ENCODE measurements around the gene LSMEM2.
"Not testable (repeated sequence)": the region's sequence is repeated elsewhere in the genome, so short reads cannot be mapped to it uniquely, and the experiment has no call there.

Gene LSMEM2

DNA sequence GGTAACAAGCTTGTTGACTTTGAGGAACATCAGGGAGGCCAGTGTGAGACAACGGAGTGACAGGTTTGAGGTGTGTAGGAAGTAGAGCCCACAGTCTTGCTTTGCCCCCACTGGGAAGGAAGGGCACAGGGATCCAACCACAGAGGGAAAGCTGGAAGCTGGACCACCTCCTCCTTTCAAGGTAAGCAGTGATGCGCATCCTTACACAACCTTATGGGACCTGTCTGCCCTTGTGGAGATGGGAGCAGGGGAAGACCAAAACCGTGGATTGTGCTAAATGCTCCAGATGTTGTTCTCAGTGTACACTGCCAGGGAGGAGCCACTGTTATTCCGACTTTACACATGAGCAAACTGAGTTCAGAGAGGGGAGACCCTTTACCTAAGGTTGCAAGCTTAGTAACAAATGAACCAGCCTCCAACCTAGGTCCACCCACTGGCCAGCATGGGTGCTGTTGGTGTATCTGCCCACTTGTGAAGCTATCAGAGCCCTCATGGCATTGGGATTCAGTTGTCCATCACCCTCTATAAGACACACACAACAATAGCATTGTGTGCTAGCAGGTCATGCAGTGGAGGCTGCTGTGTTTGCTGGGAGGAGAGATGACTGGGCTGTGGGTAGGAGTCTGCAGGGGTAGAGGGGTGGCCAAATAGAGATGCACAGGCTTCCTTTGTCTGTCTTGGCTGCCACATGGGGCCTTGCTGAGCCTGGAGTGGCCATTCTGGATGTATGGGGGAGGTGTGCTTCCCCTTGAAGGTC is 586 bp upstream of the LSMEM2 start:
- no peak overlapping the region for H3K4me3 ChIP-seq (replicated peaks; ENCODE audit: low read depth, low read length)
- TF ChIP-seq, protein P1, sequence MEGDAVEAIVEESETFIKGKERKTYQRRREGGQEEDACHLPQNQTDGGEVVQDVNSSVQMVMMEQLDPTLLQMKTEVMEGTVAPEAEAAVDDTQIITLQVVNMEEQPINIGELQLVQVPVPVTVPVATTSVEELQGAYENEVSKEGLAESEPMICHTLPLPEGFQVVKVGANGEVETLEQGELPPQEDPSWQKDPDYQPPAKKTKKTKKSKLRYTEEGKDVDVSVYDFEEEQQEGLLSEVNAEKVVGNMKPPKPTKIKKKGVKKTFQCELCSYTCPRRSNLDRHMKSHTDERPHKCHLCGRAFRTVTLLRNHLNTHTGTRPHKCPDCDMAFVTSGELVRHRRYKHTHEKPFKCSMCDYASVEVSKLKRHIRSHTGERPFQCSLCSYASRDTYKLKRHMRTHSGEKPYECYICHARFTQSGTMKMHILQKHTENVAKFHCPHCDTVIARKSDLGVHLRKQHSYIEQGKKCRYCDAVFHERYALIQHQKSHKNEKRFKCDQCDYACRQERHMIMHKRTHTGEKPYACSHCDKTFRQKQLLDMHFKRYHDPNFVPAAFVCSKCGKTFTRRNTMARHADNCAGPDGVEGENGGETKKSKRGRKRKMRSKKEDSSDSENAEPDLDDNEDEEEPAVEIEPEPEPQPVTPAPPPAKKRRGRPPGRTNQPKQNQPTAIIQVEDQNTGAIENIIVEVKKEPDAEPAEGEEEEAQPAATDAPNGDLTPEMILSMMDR (IDR thresholded peaks at IDR 0.05; ENCODE audit: low read length, missing control alignments), result no peak
- DNase-seq (ENCODE audit: low read depth), result no peak

DNA sequence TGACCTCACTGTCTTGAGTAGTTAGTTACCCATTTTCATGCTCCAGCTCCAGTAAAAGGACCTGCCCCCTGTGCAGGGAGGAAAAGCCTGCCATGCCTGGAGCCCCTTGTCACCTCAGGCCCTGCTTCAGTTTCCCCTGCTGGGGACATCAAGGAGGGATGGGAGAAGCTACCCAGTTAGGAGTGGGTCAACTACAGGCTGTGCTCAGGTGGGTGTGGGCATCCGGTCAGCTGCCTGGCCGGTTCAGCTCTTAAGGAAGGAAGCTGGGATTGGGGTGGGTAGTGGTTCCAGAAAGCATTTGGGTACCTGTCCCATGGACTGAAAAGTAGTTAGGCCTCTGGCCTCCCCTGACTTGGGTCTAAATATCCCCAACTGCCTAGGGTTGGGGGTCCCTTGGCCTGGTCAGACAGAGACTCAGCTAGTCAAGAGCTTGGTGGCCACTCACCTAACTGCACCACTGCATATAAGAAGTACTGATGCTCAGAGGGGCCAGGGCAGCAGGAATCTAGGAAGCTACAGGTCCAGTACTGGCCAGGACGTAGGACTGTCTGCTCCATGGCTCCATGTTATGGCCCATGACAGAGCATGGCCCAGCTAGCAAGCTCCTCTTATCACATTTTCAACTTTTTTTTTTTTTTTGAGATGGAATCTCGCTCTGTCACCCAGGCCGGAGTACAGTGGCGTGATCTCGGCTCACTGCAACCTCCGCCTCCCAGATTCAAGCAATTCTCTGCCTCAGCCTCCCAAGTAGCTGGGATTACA is 549 bp downstream of the LSMEM2 start:
- no peak for DNase-seq (ENCODE audit: low read depth)
- H3K4me3 ChIP-seq (replicated peaks; ENCODE audit: low read depth, low read length), result no peak overlapping the region
- TF ChIP-seq, protein P1 (IDR thresholded peaks at IDR 0.05; ENCODE audit: low read length, missing control alignments), result no peak

DNA sequence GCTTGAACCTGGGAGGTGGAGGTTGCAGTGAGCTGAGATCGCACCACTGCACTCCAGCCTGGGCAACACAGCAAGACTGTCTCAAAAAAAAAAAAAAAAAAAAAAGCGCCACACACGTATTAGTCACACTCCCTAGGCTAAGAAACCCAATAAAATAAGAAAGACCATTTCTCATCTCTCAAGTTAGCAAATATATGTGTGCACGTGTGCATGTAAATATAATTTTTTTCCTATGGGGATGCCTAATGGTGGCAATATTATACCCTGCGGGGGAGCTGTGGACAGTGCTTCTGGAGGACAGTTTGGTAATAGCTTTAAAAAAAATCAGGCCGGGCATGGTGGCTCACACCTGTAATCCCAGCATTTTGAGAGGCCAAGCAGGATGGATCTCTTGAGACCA is 5.2 kb downstream of the LSMEM2 start:
- H3K4me3 ChIP-seq (replicated peaks; ENCODE audit: low read depth, low read length), result not testable (repeated sequence)

DNA sequence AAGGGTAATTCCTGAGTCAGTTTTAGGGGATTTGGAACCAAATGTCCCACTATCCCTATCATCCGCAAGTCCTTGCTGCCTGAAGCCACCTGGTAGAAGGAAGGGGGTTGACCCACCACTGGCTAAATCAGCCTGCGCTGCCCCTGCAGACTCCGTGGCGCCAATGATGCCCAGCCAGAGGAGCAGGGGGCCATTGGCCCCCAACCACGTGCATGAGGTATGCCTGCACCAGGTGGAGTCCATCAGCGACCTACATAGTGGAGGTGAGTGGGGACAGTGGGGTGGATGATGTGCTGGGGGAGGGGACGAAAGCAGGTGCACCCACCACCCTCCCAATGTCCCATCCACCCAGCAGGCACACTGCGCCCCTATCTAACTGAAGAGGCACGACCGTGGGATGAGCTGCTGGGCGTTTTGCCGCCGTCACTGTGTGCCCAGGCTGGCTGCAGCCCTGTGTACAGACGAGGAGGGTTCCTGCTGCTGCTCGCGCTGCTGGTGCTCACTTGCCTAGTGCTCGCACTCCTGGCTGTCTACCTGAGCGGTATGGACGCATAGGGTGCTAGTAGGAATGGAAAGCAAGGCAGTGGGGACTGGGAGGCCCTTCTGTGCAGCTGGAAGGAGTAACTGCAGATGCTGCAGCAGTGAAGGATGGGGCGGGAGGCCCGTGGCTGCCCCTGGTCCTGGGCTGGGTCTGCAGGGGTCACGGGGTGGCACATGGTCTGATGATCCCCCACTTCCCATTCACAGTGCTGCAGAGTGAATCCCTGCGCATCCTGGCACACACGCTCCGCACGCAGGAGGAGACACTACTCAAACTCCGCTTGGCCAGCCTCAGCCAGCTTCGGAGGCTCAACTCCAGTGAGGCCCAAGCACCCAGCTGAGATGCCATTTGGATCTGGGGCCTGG is 7.7 kb downstream of the LSMEM2 start:
- no peak overlapping the region for H3K4me3 ChIP-seq (replicated peaks; ENCODE audit: low read depth, low read length)
- TF ChIP-seq, protein P1 (IDR thresholded peaks at IDR 0.05; ENCODE audit: low read length, missing control alignments), result no peak

More for the DNA sequence above, 5.2 kb downstream of the LSMEM2 start:
- not testable (repeated sequence) for DNase-seq (ENCODE audit: low read depth)

DNA sequence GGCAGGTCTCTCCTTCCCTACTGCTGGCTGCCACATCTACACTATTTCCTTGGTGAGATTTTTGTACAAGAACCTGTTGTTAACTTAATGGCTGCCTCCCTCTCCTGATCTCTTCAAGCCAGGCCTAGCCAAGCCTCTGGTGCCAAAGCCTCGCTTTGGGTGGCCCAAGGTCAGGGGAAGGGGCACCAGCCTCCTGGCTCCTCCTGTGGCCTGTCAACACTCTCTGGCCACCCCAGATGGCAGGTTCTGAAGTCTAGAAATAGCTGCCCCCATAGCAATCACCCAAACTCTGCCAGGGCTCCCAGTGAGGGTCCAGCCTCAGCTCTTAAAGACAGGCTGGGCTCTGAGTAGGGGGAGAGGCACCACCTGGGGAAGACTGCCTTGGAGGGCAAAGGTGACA is 8.4 kb downstream of the LSMEM2 start:
- H3K4me3 ChIP-seq (replicated peaks; ENCODE audit: low read depth, low read length), result no peak overlapping the region
- no peak for DNase-seq (ENCODE audit: low read depth)
- TF ChIP-seq, protein P1 (IDR thresholded peaks at IDR 0.05; ENCODE audit: low read length, missing control alignments), result no peak

More for the DNA sequence above, 7.7 kb downstream of the LSMEM2 start:
- no peak for DNase-seq (ENCODE audit: low read depth)

DNA sequence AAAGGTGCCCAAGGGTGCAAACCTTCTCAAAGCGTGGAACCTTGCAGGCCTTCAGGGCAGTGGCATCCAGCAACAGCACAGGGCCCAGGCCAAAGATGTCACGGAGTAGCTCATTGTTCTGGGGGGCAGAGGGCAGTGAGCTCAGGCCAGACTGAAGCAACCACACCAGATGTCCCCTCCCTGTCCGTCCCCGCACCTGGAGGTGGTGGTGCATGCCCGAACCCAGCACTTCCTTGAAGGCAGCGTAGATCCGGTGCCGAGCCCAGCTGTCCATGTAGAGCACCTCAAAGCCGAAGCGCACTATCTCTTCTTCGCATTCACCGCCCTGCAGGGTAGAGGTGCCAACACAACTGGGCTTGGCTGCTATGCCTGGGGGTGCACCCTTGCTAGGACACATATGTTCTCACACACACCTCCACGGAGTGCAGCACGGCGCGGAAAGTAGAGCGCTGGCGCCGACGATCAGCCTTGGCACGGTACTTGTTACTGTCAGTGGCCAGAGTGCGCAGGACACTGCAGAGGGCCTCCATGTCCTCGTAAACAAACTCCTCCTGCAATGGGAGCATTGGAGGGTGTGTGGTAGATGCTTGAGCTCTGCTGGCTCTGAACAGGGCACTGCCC is 9.6 kb downstream of the LSMEM2 start:
- no peak overlapping the region for H3K4me3 ChIP-seq (replicated peaks; ENCODE audit: low read depth, low read length)

More for the DNA sequence above, 9.6 kb downstream of the LSMEM2 start:
- TF ChIP-seq, protein P1 (IDR thresholded peaks at IDR 0.05; ENCODE audit: low read length, missing control alignments), result no peak
- DNase-seq (ENCODE audit: low read depth), result no peak
